ENCODE data around the gene ATP2B2.

The ATP2B2 gene

DNA sequence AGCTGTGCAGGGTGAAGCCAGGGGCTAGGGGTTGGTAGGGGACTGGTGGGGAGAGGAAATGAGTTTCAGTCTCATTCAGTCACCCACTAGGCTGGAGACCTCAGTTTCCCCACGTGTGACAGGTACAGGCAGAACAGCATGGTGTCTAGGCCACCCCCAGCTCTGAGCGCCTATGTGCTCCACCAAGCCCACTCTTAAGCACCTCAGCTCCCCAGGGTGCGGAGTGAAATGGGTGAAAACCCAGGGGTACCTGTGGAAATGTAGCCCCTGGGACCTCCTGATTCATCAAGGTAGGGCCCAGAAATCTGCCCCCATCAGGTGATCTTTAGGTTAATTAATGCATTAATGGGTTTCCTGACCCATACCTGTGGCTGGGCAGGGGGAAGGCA is 3.7 kb downstream of the ATP2B2 start (continued):
- TF ChIP-seq, protein P1, sequence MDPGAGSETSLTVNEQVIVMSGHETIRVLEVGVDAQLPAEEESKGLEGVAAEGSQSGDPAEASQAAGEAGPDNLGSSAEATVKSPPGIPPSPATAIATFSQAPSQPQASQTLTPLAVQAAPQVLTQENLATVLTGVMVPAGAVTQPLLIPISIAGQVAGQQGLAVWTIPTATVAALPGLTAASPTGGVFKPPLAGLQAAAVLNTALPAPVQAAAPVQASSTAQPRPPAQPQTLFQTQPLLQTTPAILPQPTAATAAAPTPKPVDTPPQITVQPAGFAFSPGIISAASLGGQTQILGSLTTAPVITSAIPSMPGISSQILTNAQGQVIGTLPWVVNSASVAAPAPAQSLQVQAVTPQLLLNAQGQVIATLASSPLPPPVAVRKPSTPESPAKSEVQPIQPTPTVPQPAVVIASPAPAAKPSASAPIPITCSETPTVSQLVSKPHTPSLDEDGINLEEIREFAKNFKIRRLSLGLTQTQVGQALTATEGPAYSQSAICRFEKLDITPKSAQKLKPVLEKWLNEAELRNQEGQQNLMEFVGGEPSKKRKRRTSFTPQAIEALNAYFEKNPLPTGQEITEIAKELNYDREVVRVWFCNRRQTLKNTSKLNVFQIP (CRISPR knock-in tag; IDR thresholded peaks at IDR 0.05; ENCODE audit: borderline replicate concordance, low read depth): no peak
- TF ChIP-seq RARB (CRISPR knock-in tag; IDR thresholded peaks at IDR 0.05) (no peak), CSDC2 (CRISPR knock-in tag; IDR thresholded peaks at IDR 0.05) (no peak), TCF4 (CRISPR knock-in tag; IDR thresholded peaks at IDR 0.05; ENCODE audit: borderline replicate concordance) (no peak), TSHZ2 (CRISPR knock-in tag; IDR thresholded peaks at IDR 0.05) (no peak), ARNTL (CRISPR knock-in tag; IDR thresholded peaks at IDR 0.05; ENCODE audit: borderline replicate concordance, low read depth) (no peak)

DNA sequence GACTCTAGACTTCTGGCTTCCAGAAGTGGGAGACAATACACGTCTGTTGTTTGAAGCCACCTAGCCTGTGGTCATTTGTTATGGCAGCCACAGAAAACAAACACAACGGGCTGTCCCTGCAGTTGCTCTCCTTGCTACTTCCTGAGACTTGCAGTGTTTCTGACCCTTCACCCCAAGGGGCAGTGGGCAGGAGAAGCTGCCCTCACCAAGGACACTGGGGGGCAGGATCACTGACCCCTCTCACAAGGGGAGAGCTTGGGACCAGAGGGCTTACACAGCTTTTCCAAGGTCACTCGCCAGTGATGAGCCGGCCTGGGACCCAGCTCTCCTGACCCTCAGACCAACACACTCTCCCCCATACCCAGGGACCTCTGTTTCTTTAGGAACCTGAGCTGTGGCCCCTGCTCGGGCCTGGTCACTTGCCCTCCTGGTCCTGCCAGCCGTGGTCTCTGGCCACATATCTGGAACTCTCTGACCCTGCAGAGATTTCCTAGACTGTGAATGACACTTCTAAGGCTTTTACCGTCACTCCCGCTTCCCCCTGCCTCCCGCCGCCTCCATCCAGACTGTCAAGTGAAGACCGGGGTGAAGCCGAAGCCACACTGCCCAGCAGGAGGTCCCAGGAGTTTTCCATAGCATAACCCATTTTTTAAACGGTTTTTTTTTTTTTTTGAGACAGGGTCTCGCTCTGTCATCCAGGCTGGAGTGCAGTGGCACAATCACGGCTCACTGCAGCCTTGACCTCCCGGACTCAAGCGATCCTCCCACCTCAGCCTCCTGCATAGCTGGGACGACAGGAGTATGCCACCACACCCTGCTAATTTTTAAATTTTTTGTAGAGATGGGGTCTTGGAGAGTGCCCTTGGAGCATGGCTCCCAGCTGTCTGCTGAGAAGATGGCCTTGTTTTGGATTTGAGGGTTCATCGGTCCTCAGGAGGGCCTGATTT is 4.4 kb downstream of the ATP2B2 start:
- no peak for ATAC-seq
- TF ChIP-seq TCF4 (CRISPR knock-in tag; IDR thresholded peaks at IDR 0.05; ENCODE audit: borderline replicate concordance) (no peak), RARB (CRISPR knock-in tag; IDR thresholded peaks at IDR 0.05) (no peak), BACH2 (CRISPR knock-in tag; IDR thresholded peaks at IDR 0.05; ENCODE audit: borderline replicate concordance) (no peak), SNAI2 (CRISPR knock-in tag; IDR thresholded peaks at IDR 0.05) (no peak), ZNF565 (CRISPR knock-in tag; conservative IDR thresholded peaks at IDR 0.05; ENCODE audit: low read depth) (no peak), PPARA (CRISPR knock-in tag; IDR thresholded peaks at IDR 0.05; ENCODE audit: borderline replicate concordance) (no peak), CSRNP3 (CRISPR knock-in tag; IDR thresholded peaks at IDR 0.05) (no peak), ISL1 (CRISPR knock-in tag; IDR thresholded peaks at IDR 0.05) (no peak), TOX (CRISPR knock-in tag; IDR thresholded peaks at IDR 0.05; ENCODE audit: borderline replicate concordance) (no peak), ZFP30 (CRISPR knock-in tag; IDR thresholded peaks at IDR 0.05) (no peak), ZNF70 (CRISPR knock-in tag; IDR thresholded peaks at IDR 0.05) (no peak), ZNF8 (CRISPR knock-in tag; IDR thresholded peaks at IDR 0.05) (no peak), TSHZ2 (CRISPR knock-in tag; IDR thresholded peaks at IDR 0.05) (no peak)
- TF ChIP-seq, protein P2, sequence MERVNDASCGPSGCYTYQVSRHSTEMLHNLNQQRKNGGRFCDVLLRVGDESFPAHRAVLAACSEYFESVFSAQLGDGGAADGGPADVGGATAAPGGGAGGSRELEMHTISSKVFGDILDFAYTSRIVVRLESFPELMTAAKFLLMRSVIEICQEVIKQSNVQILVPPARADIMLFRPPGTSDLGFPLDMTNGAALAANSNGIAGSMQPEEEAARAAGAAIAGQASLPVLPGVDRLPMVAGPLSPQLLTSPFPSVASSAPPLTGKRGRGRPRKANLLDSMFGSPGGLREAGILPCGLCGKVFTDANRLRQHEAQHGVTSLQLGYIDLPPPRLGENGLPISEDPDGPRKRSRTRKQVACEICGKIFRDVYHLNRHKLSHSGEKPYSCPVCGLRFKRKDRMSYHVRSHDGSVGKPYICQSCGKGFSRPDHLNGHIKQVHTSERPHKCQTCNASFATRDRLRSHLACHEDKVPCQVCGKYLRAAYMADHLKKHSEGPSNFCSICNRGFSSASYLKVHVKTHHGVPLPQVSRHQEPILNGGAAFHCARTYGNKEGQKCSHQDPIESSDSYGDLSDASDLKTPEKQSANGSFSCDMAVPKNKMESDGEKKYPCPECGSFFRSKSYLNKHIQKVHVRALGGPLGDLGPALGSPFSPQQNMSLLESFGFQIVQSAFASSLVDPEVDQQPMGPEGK (CRISPR knock-in tag; IDR thresholded peaks at IDR 0.05; ENCODE audit: borderline replicate concordance): no peak
- TF ChIP-seq, protein P3, sequence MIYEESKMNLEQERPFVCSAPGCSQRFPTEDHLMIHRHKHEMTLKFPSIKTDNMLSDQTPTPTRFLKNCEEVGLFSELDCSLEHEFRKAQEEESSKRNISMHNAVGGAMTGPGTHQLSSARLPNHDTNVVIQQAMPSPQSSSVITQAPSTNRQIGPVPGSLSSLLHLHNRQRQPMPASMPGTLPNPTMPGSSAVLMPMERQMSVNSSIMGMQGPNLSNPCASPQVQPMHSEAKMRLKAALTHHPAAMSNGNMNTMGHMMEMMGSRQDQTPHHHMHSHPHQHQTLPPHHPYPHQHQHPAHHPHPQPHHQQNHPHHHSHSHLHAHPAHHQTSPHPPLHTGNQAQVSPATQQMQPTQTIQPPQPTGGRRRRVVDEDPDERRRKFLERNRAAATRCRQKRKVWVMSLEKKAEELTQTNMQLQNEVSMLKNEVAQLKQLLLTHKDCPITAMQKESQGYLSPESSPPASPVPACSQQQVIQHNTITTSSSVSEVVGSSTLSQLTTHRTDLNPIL (CRISPR knock-in tag; IDR thresholded peaks at IDR 0.05; ENCODE audit: low read depth): no peak

Data from SK-N-SH treated with all-trans-retinoic acid at 6 μM for 48 hours (cell line).